ENCODE results near the gene ZNF140.

DNA sequence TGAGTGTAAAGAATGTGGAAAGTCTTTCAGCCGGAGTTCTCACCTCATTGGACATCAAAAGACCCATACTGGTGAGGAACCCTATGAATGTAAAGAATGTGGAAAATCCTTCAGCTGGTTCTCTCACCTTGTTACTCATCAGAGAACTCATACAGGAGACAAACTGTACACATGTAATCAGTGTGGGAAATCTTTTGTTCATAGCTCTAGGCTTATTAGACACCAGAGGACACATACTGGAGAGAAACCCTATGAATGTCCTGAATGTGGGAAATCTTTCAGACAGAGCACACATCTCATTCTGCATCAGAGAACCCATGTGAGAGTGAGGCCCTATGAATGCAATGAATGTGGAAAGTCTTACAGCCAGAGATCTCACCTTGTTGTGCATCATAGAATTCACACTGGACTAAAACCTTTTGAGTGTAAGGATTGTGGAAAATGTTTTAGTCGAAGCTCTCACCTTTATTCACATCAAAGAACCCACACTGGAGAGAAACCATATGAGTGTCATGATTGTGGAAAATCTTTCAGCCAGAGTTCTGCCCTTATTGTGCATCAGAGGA is 75.5 kb downstream of the ZNF140 start:
- no peak for TF ChIP-seq EP300 (IDR thresholded peaks at IDR 0.05)
- no peak for TF ChIP-seq POLR2AphosphoS5 (IDR thresholded peaks at IDR 0.05)
- TF ChIP-seq, protein P1, sequence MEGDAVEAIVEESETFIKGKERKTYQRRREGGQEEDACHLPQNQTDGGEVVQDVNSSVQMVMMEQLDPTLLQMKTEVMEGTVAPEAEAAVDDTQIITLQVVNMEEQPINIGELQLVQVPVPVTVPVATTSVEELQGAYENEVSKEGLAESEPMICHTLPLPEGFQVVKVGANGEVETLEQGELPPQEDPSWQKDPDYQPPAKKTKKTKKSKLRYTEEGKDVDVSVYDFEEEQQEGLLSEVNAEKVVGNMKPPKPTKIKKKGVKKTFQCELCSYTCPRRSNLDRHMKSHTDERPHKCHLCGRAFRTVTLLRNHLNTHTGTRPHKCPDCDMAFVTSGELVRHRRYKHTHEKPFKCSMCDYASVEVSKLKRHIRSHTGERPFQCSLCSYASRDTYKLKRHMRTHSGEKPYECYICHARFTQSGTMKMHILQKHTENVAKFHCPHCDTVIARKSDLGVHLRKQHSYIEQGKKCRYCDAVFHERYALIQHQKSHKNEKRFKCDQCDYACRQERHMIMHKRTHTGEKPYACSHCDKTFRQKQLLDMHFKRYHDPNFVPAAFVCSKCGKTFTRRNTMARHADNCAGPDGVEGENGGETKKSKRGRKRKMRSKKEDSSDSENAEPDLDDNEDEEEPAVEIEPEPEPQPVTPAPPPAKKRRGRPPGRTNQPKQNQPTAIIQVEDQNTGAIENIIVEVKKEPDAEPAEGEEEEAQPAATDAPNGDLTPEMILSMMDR (IDR thresholded peaks at IDR 0.05), result no peak
- TF ChIP-seq POLR2A (IDR thresholded peaks at IDR 0.05), result no peak
